Sigmoid colon (tissue), 7 donors: ENCODE results near the gene SNX8. TPM values are rescaled to one million over a fixed set of nuclear protein-coding genes. Genes with fewer than 3 reads are reported as not detected.

Experiments used
- DNase-seq: peaks from one replicate; pipeline ENCODE4 v3.0.0-alpha.2; 2019
- H3K27ac ChIP-seq, 4 donors: fragments of 200-600 bp; sonication (generic); one replicate each; pipeline ENCODE4 v1.5.1; 2016 to 2019; ENCODE audit warnings: mild to moderate bottlenecking in 1 of 4
- H3K27me3 ChIP-seq, 3 donors: fragments of 200-600 bp; sonication (generic); one replicate each; pipeline ENCODE4 v1.5.1; 2019; ENCODE audit warnings: mild to moderate bottlenecking in 1 of 3
- H3K36me3 ChIP-seq, 4 donors: fragments of 200-600 bp; sonication (generic); one replicate each; pipeline ENCODE4 v1.5.1; 2016 to 2019
- H3K4me1 ChIP-seq, 4 donors: fragments of 200-600 bp; sonication (generic); one replicate each; pipeline ENCODE4 v1.5.1; 2017 to 2019
- H3K4me3 ChIP-seq, 4 donors: fragments of 200-600 bp; sonication (generic); one replicate each; pipeline ENCODE4 v1.5.1; 2017 to 2019; ENCODE audit warnings: mild to moderate bottlenecking in 2 of 4, moderate library complexity in 1 of 4
- H3K9me3 ChIP-seq, 4 donors: fragments of 200-600 bp in 3 of 4; sonication (generic) in 3 of 4; one replicate each; pipeline versions ENCODE4 v1.5.1 to v1.6.1; 2013 to 2019
- CTCF ChIP-seq, 4 experiments: fragments of 450-650 bp in 3 of 4; fragments of 200-600 bp in 1 of 4; IDR thresholded peaks; one replicate each; pipeline ENCODE4 v1.5.1; 2016 to 2019; ENCODE audit warnings: antibody characterized with exemption in 4 of 4, mild to moderate bottlenecking in 3 of 4, moderate library complexity in 2 of 4
- EP300 ChIP-seq, 4 donors: sonication (generic); formaldehyde crosslinking; IDR thresholded peaks; one replicate each; pipeline ENCODE4 v1.6.1; 2017; ENCODE audit warnings: antibody characterized with exemption in 4 of 4
- POLR2A ChIP-seq, 2 donors: fragments of 450-650 bp; IDR thresholded peaks; one replicate each; pipeline ENCODE4 v1.6.1; 2016; ENCODE audit warnings: antibody characterized with exemption in 2 of 2, mild to moderate bottlenecking in 2 of 2, moderate library complexity in 2 of 2
- POLR2AphosphoS5 ChIP-seq, 4 donors: sonication (generic); formaldehyde crosslinking; IDR thresholded peaks; one replicate each; pipeline ENCODE4 v1.6.1; 2017; ENCODE audit warnings: antibody characterized with exemption in 4 of 4
- WGBS, 2 donors: extraction: QIAGEN DNeasy Blood & Tissue Kit; methylation state at CpG; one replicate each; pipeline ENCODE4 v1.1.7; 2013; 5-methylcytosine and 5-hydroxymethylcytosine counted together
- intact Hi-C: fragments of 100-400 bp; cut with DNase I; formaldehyde crosslinking; loops from one replicate; pipeline ENCODE4 v1.15.1; 2023
- polyA plus RNA-seq, 3 donors: library from polyadenylated mRNA; stranded (reverse); fragments of 200-250 nt; gene quantifications; one replicate each; pipeline ENCODE4 v1.2.3, GENCODE V29; 2013
- total RNA-seq, 4 donors: library from RNA; depleted of rRNA; stranded (reverse); fragments of >200 nt; gene quantifications; one replicate each; pipeline ENCODE4 v1.1.0, GENCODE V29; 2016
- donor health status: healthy with polysubstance abuse.
- donor health status: Bipolar disorder and iron deficiency.
- donor health status: healthy.

Gene SNX8
- total and polyA plus RNA-seq, 7 donors = 5.3 to 23.1 (median 10.2) TPM

- Histone ChIP-seq H3K27me3 (no peaks in the 10 kb centered on the region), H3K4me3 (peak overlapping the region; percentile 92 to 93 (median 92)), H3K36me3 (peaks cover 0 to 20% (median 10%) of the 10 kb centered on the region in 4 donors), H3K9me3 (no peaks in the 10 kb centered on the region), H3K4me1 (peaks cover 0 to 21% (median 20%) of the 10 kb centered on the region in 4 donors), H3K27ac (peak overlapping the region; percentile 58 to 79 (median 76))
- no peak for DNase-seq
- WGBS, 2 donors = 5 to 22% methylated on average over 21 of the region's 21 CpGs
- intact Hi-C loops = loop anchor here (5.0 kb wide), 1 partner anchor 70 kb away; the partner anchor contains the start of gene SNX8
- TF ChIP-seq EP300 (IDR thresholded peaks at IDR 0.05) (no peak), CTCF (IDR thresholded peaks at IDR 0.05) (peak in 1 of 4 experiments; percentile 25)
These were observed 71.5 kb downstream of the SNX8 start for GRCh38 chr7:2242541-2243429.

GRCh38 chr7:2241580-2242540 lies 72.4 kb downstream of the SNX8 start, which contains the start of the genes MRM2 and NUDT1:
Gene MRM2 (minus strand): TSS chr7:2242205. CDS start chr7:2242169, 36 bp downstream.
Gene NUDT1 (plus strand): TSS chr7:2242226. CDS start chr7:2244575, 2,349 bp downstream.
- Histone ChIP-seq H3K9me3 (no peaks in the 10 kb centered on the region), H3K4me3 (peak within 1 kb of the TSS; percentile 92 to 93 (median 92)), H3K27me3 (no peaks in the 10 kb centered on the region), H3K27ac (peak within 1 kb of the TSS; percentile 58 to 79 (median 76)), H3K4me1 (peaks cover 0 to 21% (median 20%) of the 10 kb centered on the region in 4 donors), H3K36me3 (peaks cover 0 to 29% (median 10%) of the 10 kb centered on the region in 4 donors)
- no peak for TF ChIP-seq CTCF (IDR thresholded peaks at IDR 0.05)
- no peak for TF ChIP-seq EP300 (IDR thresholded peaks at IDR 0.05)
- TF ChIP-seq POLR2AphosphoS5 (IDR thresholded peaks at IDR 0.05) = peak; percentile 66 to 87 (median 78)
- peak; percentile 18 to 38 for TF ChIP-seq POLR2A (IDR thresholded peaks at IDR 0.05)
- 1% methylated on average over 81 of the region's 81 CpGs for WGBS, 2 donors
- intact Hi-C loops = loop anchor here (5.0 kb wide), 1 partner anchor 70 kb away; the partner anchor contains the start of gene SNX8
- peak; percentile 90 for DNase-seq

- Histone ChIP-seq H3K27ac (no peak overlapping the region), H3K4me3 (no peak overlapping the region), H3K4me1 (peaks cover 0 to 21% (median 20%) of the 10 kb centered on the region in 4 donors), H3K27me3 (no peaks in the 10 kb centered on the region), H3K36me3 (peaks cover 0 to 49% (median 20%) of the 10 kb centered on the region in 4 donors), H3K9me3 (no peaks in the 10 kb centered on the region)
- whole genome bisulfite sequencing, 2 donors = 97% methylated on average over 17 of the region's 17 CpGs
- TF ChIP-seq POLR2AphosphoS5 (IDR thresholded peaks at IDR 0.05) (no peak), CTCF (IDR thresholded peaks at IDR 0.05) (no peak), POLR2A (IDR thresholded peaks at IDR 0.05) (no peak), EP300 (IDR thresholded peaks at IDR 0.05) (no peak)
- intact Hi-C loops = no loop called here
- DNase-seq = no peak
These were observed 75.0 kb downstream of the SNX8 start for GRCh38 chr7:2239242-2239641.

GRCh38 chr7:2237109-2237602 lies 77.1 kb downstream of the SNX8 start:
- Histone ChIP-seq H3K9me3 (no peaks in the 10 kb centered on the region), H3K27me3 (no peaks in the 10 kb centered on the region), H3K27ac (peak overlapping the region in 2 of 4 donors; percentile 29 to 40), H3K4me1 (peaks cover 0 to 20% (median 17%) of the 10 kb centered on the region in 4 donors), H3K4me3 (no peak overlapping the region), H3K36me3 (peaks cover 0 to 51% (median 20%) of the 10 kb centered on the region in 4 donors)
- TF ChIP-seq CTCF (IDR thresholded peaks at IDR 0.05) = no peak
- no peak for TF ChIP-seq POLR2A (IDR thresholded peaks at IDR 0.05)
- peak in 1 of 4 donors; percentile 40 for TF ChIP-seq POLR2AphosphoS5 (IDR thresholded peaks at IDR 0.05)
- intact Hi-C loops = no loop called here
- 75% methylated on average over 12 of the region's 12 CpGs for WGBS, 2 donors
- DNase-seq = no peak
